ENCODE results near the gene MPIG6B. TPM values are rescaled to one million over a fixed set of nuclear protein-coding genes. Genes with fewer than 3 reads are reported as not detected.

The MPIG6B gene
- polyA plus RNA-seq, 3 donors: 0.09 to 0.75 (median 0.68) TPM

- DNase-seq: no peak
- Mint-ChIP-seq H3K27ac (peak overlapping the region in 1 of 7 donors; percentile 63), H3K36me3 (peaks cover 82 to 94% of the 10 kb centered on the region in 2 donors), H3K4me3 (no peak overlapping the region), H3K9me3 (no peaks in the 10 kb centered on the region), H3K4me1 (peaks cover 15% of the 10 kb centered on the region), H3K27me3 (ENCODE audit: low read depth in 3 of 3) (peaks cover 0 to 3% (median 1%) of the 10 kb centered on the region in 3 donors)
- H3K36me3 ChIP-seq (replicated peaks in 1 of 2; ENCODE audit: control insufficient read depth in 1 of 2, insufficient read depth in 2 of 2, low read length in 2 of 2): peaks cover 85 to 98% of the 10 kb centered on the region in 2 donors
- no peak overlapping the region for H3K9ac ChIP-seq (ENCODE audit: insufficient read depth, low read length, poor library complexity, severe bottlenecking)
- no peaks in the 10 kb centered on the region for H3K27me3 ChIP-seq (ENCODE audit: control insufficient read depth in 2 of 2, insufficient read depth in 2 of 2, low read length in 2 of 2)
- 90% methylated on average over 2 of the region's 4 CpGs for WGBS (ENCODE audit: insufficient coverage)
- no peaks in the 10 kb centered on the region for H3K9me3 ChIP-seq (replicated peaks in 1 of 2; ENCODE audit: control insufficient read depth in 1 of 2, insufficient read depth in 1 of 2, low read length in 2 of 2)
- intact Hi-C loops (cut with micrococcal nuclease): no loop called here
- TF ChIP-seq CTCF (IDR thresholded peaks at IDR 0.05): no peak
- H4K20me1 ChIP-seq (ENCODE audit: insufficient read depth, low read length): peaks cover 29% of the 10 kb centered on the region
- H3K79me2 ChIP-seq (ENCODE audit: insufficient read depth, low read length): peaks cover 8% of the 10 kb centered on the region
- no peak overlapping the region for H3K4me3 ChIP-seq (replicated peaks in 1 of 3; ENCODE audit: low read depth in 2 of 3, low read length in 3 of 3)
- H3K4me2 ChIP-seq (replicated peaks; ENCODE audit: extremely low read depth, low read length, poor library complexity, severe bottlenecking): no peak overlapping the region
- no peak overlapping the region for H2AFZ ChIP-seq (ENCODE audit: insufficient read depth, low read depth, low read length, poor library complexity, severe bottlenecking)
- peaks cover 9 to 10% of the 10 kb centered on the region in 2 donors for H3K4me1 ChIP-seq (ENCODE audit: control insufficient read depth in 1 of 2, insufficient read depth in 2 of 2, low read length in 2 of 2)
- H3K27ac ChIP-seq (ENCODE audit: low read depth in 1 of 2, low read length in 2 of 2): no peak overlapping the region
Observed at GRCh38 chr6:31692353-31692752, 30.8 kb upstream of the MPIG6B start.

GRCh38 chr6:31692886-31693285, 30.3 kb upstream of the MPIG6B start:
- Mint-ChIP-seq H3K27me3 (ENCODE audit: low read depth in 3 of 3) (peaks cover 0 to under 1% (median 0%) of the 10 kb centered on the region in 3 donors), H3K36me3 (peaks cover 82 to 94% of the 10 kb centered on the region in 2 donors), H3K4me1 (peaks cover 20% of the 10 kb centered on the region), H3K4me3 (no peak overlapping the region), H3K9me3 (no peaks in the 10 kb centered on the region), H3K27ac (peak overlapping the region in 1 of 7 donors; percentile 42)
- no peaks in the 10 kb centered on the region for H3K9me3 ChIP-seq (replicated peaks in 1 of 2; ENCODE audit: control insufficient read depth in 1 of 2, insufficient read depth in 1 of 2, low read length in 2 of 2)
- TF ChIP-seq CTCF (IDR thresholded peaks at IDR 0.05): no peak
- intact Hi-C loops (cut with micrococcal nuclease): no loop called here
- H2AFZ ChIP-seq (ENCODE audit: insufficient read depth, low read depth, low read length, poor library complexity, severe bottlenecking): no peak overlapping the region
- H3K36me3 ChIP-seq (replicated peaks in 1 of 2; ENCODE audit: control insufficient read depth in 1 of 2, insufficient read depth in 2 of 2, low read length in 2 of 2): peaks cover 82 to 98% of the 10 kb centered on the region in 2 donors
- peaks cover 9 to 10% of the 10 kb centered on the region in 2 donors for H3K4me1 ChIP-seq (ENCODE audit: control insufficient read depth in 1 of 2, insufficient read depth in 2 of 2, low read length in 2 of 2)
- peaks cover 34% of the 10 kb centered on the region for H4K20me1 ChIP-seq (ENCODE audit: insufficient read depth, low read length)
- no peak overlapping the region for H3K4me3 ChIP-seq (replicated peaks in 1 of 3; ENCODE audit: low read depth in 2 of 3, low read length in 3 of 3)
- peaks cover 13% of the 10 kb centered on the region for H3K79me2 ChIP-seq (ENCODE audit: insufficient read depth, low read length)
- H3K9ac ChIP-seq (ENCODE audit: insufficient read depth, low read length, poor library complexity, severe bottlenecking): no peak overlapping the region
- no peak for DNase-seq
- H3K27ac ChIP-seq (ENCODE audit: low read depth in 1 of 2, low read length in 2 of 2): no peak overlapping the region
- 91% methylated on average over 8 of the region's 9 CpGs for WGBS (ENCODE audit: insufficient coverage)
- no peaks in the 10 kb centered on the region for H3K27me3 ChIP-seq (ENCODE audit: control insufficient read depth in 2 of 2, insufficient read depth in 2 of 2, low read length in 2 of 2)
- no peak overlapping the region for H3K4me2 ChIP-seq (replicated peaks; ENCODE audit: extremely low read depth, low read length, poor library complexity, severe bottlenecking)
